K562 (cell line): ENCODE results near the gene PLEKHN1. TPM values are rescaled to one million over a fixed set of nuclear protein-coding genes. Genes with fewer than 3 reads are reported as not detected.

ENCODE experiments used
- CCNT2 ChIP-seq: IDR thresholded peaks from 2 replicates; pipeline ENCODE4 v1.6.1; 2011; ENCODE audit warnings: borderline replicate concordance, low read depth, mild to moderate bottlenecking, moderate library complexity, mixed read lengths, low read length; ENCODE audit not compliant: insufficient read length; ENCODE audit errors: extremely low read depth
- CLOCK ChIP-seq: fragments of 250-450 bp; sonication (Bioruptor Pico); IDR thresholded peaks from 2 replicates; pipeline ENCODE4 v1.4.0; 2020; ENCODE audit warnings: mild to moderate bottlenecking, moderate library complexity, borderline replicate concordance
- CUX1 ChIP-seq: fragments of 200-800 bp; sonication (Bioruptor generic); IDR thresholded peaks from 2 replicates; pipeline ENCODE4 v1.6.1; 2016; ENCODE audit warnings: missing genetic modification characterization, missing compliant biosample characterization
- GTF2E2 ChIP-seq: fragments of 200-800 bp; sonication (Bioruptor generic); IDR thresholded peaks from 2 replicates; pipeline ENCODE4 v1.6.1; 2016; ENCODE audit warnings: missing genetic modification characterization, missing compliant biosample characterization
- KDM2B ChIP-seq: fragments of 250-450 bp; sonication (Bioruptor Pico); IDR thresholded peaks from 2 replicates; pipeline ENCODE4 v1.8.0; 2021; ENCODE audit warnings: mild to moderate bottlenecking, moderate library complexity
- MEF2D ChIP-seq: conservative IDR thresholded peaks from 2 replicates; pipeline ENCODE4 v1.6.1; 2016; ENCODE audit warnings: low read depth, missing genetic modification characterization, missing compliant biosample characterization
- NR3C1 ChIP-seq: sonication (generic); formaldehyde crosslinking; IDR thresholded peaks from 2 replicates; pipeline ENCODE4 v1.8.1; 2022; ENCODE audit warnings: missing genetic modification reagents
- POLR2AphosphoS5 ChIP-seq: IDR thresholded peaks from 2 replicates; pipeline ENCODE4 v1.6.1; 2011; ENCODE audit warnings: mild to moderate bottlenecking, low read depth, low read length, moderate library complexity; ENCODE audit not compliant: control insufficient read depth, insufficient read depth
- PRDM10 ChIP-seq: fragments of 450-650 bp; IDR thresholded peaks from 2 replicates; pipeline ENCODE4 v1.6.1; 2018; ENCODE audit not compliant: partially characterized antibody
- RBFOX2 ChIP-seq: fragments of 200-400 bp; formaldehyde crosslinking; IDR thresholded peaks from 2 replicates; pipeline ENCODE4 v1.6.1; 2017; ENCODE audit warnings: low read depth, mild to moderate bottlenecking, low read length, moderate library complexity
- TRIM25 ChIP-seq: fragments of 450-650 bp; IDR thresholded peaks from 2 replicates; pipeline ENCODE4 v1.7.0; 2016; ENCODE audit warnings: borderline replicate concordance
- ZNF717 ChIP-seq: fragments of 250-450 bp; sonication (Bioruptor Pico); IDR thresholded peaks from 2 replicates; pipeline ENCODE4 v1.5.0; 2021
- polyA plus RNA-seq, 8 experiments: library from polyadenylated mRNA; depleted of rRNA in 4 of 8; stranded (reverse) in 5 of 8; unstranded in 3 of 8; fragments of >200 nt; fragmentation: Nextera tagmentation in 2 of 8; fragmentation: Illumina TruSeq in 1 of 8; extraction: Ambion mirVana in 2 of 8; extraction: Trizol in 1 of 8; gene quantifications; 2 replicates each; pipeline versions ENCODE4 v1.2.1 to v1.2.3, GENCODE V29; 2011 to 2014; ENCODE audit warnings: inconsistent platforms in 1 of 8, missing spikeins in 1 of 8
- total RNA-seq, 7 experiments: library from RNA; depleted of rRNA in 6 of 7; stranded (reverse); fragments of >200 nt in 6 of 7; fragmentation: Illumina TruSeq in 2 of 7; extraction: Trizol in 2 of 7; gene quantifications; 2 replicates each; pipeline versions ENCODE4 v1.2.1 to v1.2.3, GENCODE V29; 2011 to 2021; ENCODE audit warnings: low replicate concordance in 1 of 7

The PLEKHN1 gene
- total and polyA plus RNA-seq, 9 of the 15 experiments (the other 6 are each of a cell fraction or from before 2014, with no cell fraction given), result 0.07 to 1.5 (median 0.13) TPM; not detected in 2

- peak; percentile 63 for TF ChIP-seq PRDM10
- TF ChIP-seq MEF2D (tag), result peak; percentile 20; the same call in 1 of the 2 replicates
- no peak for TF ChIP-seq NR3C1 (CRISPR knock-in tag)
- no peak for TF ChIP-seq GTF2E2 (tag)
- TF ChIP-seq KDM2B (CRISPR knock-in tag), result peak; percentile 59; the same call in 1 of the 2 replicates
- no peak for TF ChIP-seq TRIM25
- TF ChIP-seq POLR2AphosphoS5, result peak; percentile 41; the same call in 1 of the 2 replicates
- TF ChIP-seq ZNF717 (CRISPR knock-in tag), result no peak
- peak; percentile 77 for TF ChIP-seq RBFOX2
- no peak for TF ChIP-seq CUX1 (CRISPR knock-in tag)
- TF ChIP-seq CCNT2, result no peak
- no peak for TF ChIP-seq CLOCK (CRISPR knock-in tag)
These were observed 47.0 kb downstream of the PLEKHN1 start, which contains the start of gene ISG15 (continued) for GRCh38 chr1:1013105-1013921.
